ENCODE results near the gene AGMAT.

AGMAT gene

GRCh38 chr1:15584489-15585363, at the start of gene AGMAT:
Gene AGMAT (minus strand): TSS chr1:15585051. CDS start chr1:15584967, 84 bp downstream.
- Histone ChIP-seq H3K36me3 (no peaks in the 10 kb centered on the region), H3K9me3 (ENCODE audit: severe bottlenecking) (no peaks in the 10 kb centered on the region), H3K27me3 (ENCODE audit: insufficient read depth, low read depth, severe bottlenecking) (no peaks in the 10 kb centered on the region), H3K4me3 (ENCODE audit: low read depth, low read length) (peak within 1 kb of the TSS; percentile 42), H3K27ac (no peak within 1 kb of the TSS; the same call in 1 of the 2 replicates)
- TF ChIP-seq CTCF (IDR thresholded peaks at IDR 0.05; ENCODE audit: low read depth, low read length): peak; percentile 59
- peak; percentile 63 for DNase-seq

GRCh38 chr1:15633756-15634420, 49.0 kb upstream of the AGMAT start:
- peak overlapping the region; percentile 72 for H3K27ac ChIP-seq
- DNase-seq: peak; percentile 75
- peak overlapping the region; percentile 10; the same call in 1 of the 2 replicates for H3K4me3 ChIP-seq (ENCODE audit: low read depth, low read length)
- H3K27me3 ChIP-seq (ENCODE audit: insufficient read depth, low read depth, severe bottlenecking): no peaks in the 10 kb centered on the region
- peaks cover 85% of the 10 kb centered on the region for H3K36me3 ChIP-seq
- no peak for TF ChIP-seq CTCF (IDR thresholded peaks at IDR 0.05; ENCODE audit: low read depth, low read length)
- no peaks in the 10 kb centered on the region for H3K9me3 ChIP-seq (ENCODE audit: severe bottlenecking)

- Histone ChIP-seq H3K9me3 (ENCODE audit: severe bottlenecking) (no peaks in the 10 kb centered on the region), H3K4me3 (ENCODE audit: low read depth, low read length) (no peak overlapping the region), H3K27me3 (ENCODE audit: insufficient read depth, low read depth, severe bottlenecking) (no peaks in the 10 kb centered on the region), H3K27ac (peak overlapping the region; percentile 10; the same call in 1 of the 2 replicates), H3K36me3 (peaks cover 59% of the 10 kb centered on the region)
- TF ChIP-seq CTCF (IDR thresholded peaks at IDR 0.05; ENCODE audit: low read depth, low read length): no peak
- no peak for DNase-seq
Measured at GRCh38 chr1:15628003-15628402, 43.2 kb upstream of the AGMAT start.

- no peak for TF ChIP-seq CTCF (IDR thresholded peaks at IDR 0.05; ENCODE audit: low read depth, low read length)
- H3K36me3 ChIP-seq: peaks cover 57% of the 10 kb centered on the region
- no peaks in the 10 kb centered on the region for H3K27me3 ChIP-seq (ENCODE audit: insufficient read depth, low read depth, severe bottlenecking)
- no peak overlapping the region for H3K4me3 ChIP-seq (ENCODE audit: low read depth, low read length)
- no peak for DNase-seq
- no peak overlapping the region; the same call in 1 of the 2 replicates for H3K27ac ChIP-seq
- no peaks in the 10 kb centered on the region for H3K9me3 ChIP-seq (ENCODE audit: severe bottlenecking)
Measured at GRCh38 chr1:15627343-15627988, 42.6 kb upstream of the AGMAT start.

GRCh38 chr1:15626269-15626950, 41.6 kb upstream of the AGMAT start:
- Histone ChIP-seq H3K27me3 (ENCODE audit: insufficient read depth, low read depth, severe bottlenecking) (no peaks in the 10 kb centered on the region), H3K9me3 (ENCODE audit: severe bottlenecking) (no peaks in the 10 kb centered on the region), H3K36me3 (peaks cover 47% of the 10 kb centered on the region), H3K27ac (no peak overlapping the region), H3K4me3 (ENCODE audit: low read depth, low read length) (no peak overlapping the region)
- no peak for TF ChIP-seq CTCF (IDR thresholded peaks at IDR 0.05; ENCODE audit: low read depth, low read length)
- no peak for DNase-seq

Measured in WERI-Rb-1 (cell line).